ENCODE results near the gene KCND3.

DNA sequence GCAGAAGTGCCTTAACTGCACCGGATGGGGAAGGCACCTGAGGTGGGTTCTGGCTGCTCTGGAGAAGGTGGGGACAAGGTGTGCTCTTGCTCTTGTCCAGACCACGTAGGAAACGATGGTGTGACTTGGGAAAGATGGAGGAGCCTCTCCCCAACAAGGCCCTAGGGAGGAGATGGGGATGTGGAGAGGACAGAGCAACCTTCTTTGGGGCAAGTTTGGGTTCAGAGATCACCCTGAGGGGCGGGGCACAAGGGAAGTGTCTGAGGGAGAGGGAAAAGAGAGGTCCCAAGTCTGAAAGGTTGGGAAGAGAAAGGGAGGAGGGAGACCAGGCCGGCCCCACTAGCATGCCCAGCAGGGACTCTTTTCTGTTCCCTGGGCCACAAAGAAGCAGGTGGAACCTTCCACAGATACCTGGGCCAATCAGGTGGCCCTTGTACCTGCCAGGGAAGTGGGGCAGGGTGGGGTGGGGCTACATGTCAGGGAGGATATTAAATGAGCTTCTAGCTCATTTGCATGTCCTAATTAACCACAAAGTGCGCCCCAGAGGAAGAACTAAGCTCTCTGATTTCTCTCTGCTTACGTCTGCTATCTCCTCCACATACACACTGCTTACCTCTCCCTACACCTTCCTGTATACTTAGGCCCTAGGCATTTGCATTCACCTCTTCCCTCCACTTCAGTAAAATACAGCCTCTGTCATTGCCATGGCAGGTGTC is 266.2 kb downstream of the KCND3 start:
- TF ChIP-seq ZNF701 (tag by site-specific recombination; IDR thresholded peaks at IDR 0.05) (no peak), SP3 (tag by site-specific recombination; IDR thresholded peaks at IDR 0.05) (no peak), EGR2 (tag by site-specific recombination; IDR thresholded peaks at IDR 0.05; ENCODE audit: low read depth) (no peak)
- TF ChIP-seq, protein P1, sequence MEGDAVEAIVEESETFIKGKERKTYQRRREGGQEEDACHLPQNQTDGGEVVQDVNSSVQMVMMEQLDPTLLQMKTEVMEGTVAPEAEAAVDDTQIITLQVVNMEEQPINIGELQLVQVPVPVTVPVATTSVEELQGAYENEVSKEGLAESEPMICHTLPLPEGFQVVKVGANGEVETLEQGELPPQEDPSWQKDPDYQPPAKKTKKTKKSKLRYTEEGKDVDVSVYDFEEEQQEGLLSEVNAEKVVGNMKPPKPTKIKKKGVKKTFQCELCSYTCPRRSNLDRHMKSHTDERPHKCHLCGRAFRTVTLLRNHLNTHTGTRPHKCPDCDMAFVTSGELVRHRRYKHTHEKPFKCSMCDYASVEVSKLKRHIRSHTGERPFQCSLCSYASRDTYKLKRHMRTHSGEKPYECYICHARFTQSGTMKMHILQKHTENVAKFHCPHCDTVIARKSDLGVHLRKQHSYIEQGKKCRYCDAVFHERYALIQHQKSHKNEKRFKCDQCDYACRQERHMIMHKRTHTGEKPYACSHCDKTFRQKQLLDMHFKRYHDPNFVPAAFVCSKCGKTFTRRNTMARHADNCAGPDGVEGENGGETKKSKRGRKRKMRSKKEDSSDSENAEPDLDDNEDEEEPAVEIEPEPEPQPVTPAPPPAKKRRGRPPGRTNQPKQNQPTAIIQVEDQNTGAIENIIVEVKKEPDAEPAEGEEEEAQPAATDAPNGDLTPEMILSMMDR (tag by site-specific recombination; IDR thresholded peaks at IDR 0.05): no peak
- TF ChIP-seq, protein P2, sequence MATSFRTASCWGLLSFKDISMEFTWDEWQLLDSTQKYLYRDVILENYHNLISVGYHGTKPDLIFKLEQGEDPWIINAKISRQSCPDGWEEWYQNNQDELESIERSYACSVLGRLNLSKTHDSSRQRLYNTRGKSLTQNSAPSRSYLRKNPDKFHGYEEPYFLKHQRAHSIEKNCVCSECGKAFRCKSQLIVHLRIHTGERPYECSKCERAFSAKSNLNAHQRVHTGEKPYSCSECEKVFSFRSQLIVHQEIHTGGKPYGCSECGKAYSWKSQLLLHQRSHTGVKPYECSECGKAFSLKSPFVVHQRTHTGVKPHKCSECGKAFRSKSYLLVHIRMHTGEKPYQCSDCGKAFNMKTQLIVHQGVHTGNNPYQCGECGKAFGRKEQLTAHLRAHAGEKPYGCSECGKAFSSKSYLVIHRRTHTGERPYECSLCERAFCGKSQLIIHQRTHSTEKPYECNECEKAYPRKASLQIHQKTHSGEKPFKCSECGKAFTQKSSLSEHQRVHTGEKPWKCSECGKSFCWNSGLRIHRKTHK (tag by site-specific recombination; IDR thresholded peaks at IDR 0.05): no peak
- TF ChIP-seq, protein P3, sequence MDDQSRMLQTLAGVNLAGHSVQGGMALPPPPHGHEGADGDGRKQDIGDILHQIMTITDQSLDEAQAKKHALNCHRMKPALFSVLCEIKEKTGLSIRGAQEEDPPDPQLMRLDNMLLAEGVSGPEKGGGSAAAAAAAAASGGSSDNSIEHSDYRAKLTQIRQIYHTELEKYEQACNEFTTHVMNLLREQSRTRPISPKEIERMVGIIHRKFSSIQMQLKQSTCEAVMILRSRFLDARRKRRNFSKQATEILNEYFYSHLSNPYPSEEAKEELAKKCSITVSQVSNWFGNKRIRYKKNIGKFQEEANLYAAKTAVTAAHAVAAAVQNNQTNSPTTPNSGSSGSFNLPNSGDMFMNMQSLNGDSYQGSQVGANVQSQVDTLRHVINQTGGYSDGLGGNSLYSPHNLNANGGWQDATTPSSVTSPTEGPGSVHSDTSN (CRISPR knock-in tag; IDR thresholded peaks at IDR 0.05): no peak
- TF ChIP-seq, protein P4, sequence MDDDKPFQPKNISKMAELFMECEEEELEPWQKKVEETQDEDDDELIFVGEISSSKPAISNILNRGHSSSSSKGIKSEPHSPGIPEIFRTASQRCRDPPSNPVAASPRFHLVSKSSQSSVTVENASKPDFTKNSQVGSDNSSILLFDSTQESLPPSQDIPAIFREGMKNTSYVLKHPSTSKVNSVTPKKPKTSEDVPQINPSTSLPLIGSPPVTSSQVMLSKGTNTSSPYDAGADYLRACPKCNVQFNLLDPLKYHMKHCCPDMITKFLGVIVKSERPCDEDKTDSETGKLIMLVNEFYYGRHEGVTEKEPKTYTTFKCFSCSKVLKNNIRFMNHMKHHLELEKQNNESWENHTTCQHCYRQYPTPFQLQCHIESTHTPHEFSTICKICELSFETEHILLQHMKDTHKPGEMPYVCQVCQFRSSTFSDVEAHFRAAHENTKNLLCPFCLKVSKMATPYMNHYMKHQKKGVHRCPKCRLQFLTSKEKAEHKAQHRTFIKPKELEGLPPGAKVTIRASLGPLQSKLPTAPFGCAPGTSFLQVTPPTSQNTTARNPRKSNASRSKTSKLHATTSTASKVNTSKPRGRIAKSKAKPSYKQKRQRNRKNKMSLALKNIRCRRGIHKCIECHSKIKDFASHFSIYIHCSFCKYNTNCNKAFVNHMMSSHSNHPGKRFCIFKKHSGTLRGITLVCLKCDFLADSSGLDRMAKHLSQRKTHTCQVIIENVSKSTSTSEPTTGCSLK (tag by site-specific recombination; IDR thresholded peaks at IDR 0.05): no peak
